H1 (cell line): Measurements from ENCODE around the gene FOSL1. TPM values are rescaled to one million over a fixed set of nuclear protein-coding genes. Genes with fewer than 3 reads are reported as not detected.

Experiments used
- EZH2 ChIP-seq: fragments of 200-600 bp; sonication (generic); IDR thresholded peaks from 2 replicates; pipeline ENCODE4 v1.7.1; 2012; ENCODE audit warnings: low read depth, mild to moderate bottlenecking, moderate library complexity, low read length, inconsistent platforms; ENCODE audit not compliant: severe bottlenecking
- FOSL1 ChIP-seq: IDR thresholded peaks from 2 replicates; pipeline ENCODE4 v1.6.1; 2011; ENCODE audit warnings: mild to moderate bottlenecking, low read depth, low read length, moderate library complexity; ENCODE audit not compliant: insufficient read depth
- HDAC6 ChIP-seq: IDR thresholded peaks from one replicate; pipeline ENCODE4 v1.7.1; 2012; ENCODE audit warnings: low read depth, mild to moderate bottlenecking, inconsistent platforms, low read length, moderate library complexity
- KDM1A ChIP-seq: fragments of 200-600, 300-600 bp; sonication (generic); IDR thresholded peaks from 2 replicates; pipeline ENCODE4 v1.7.1; 2016; ENCODE audit warnings: mild to moderate bottlenecking, low read length, borderline replicate concordance
- KDM5A ChIP-seq: fragments of 200-600 bp; IDR thresholded peaks from 2 replicates; pipeline ENCODE4 v1.7.1; 2012; ENCODE audit warnings: mild to moderate bottlenecking, low read length, inconsistent platforms, mixed read lengths
- polyA plus RNA-seq, 7 experiments: library from polyadenylated mRNA; depleted of rRNA in 3 of 7; stranded (reverse) in 5 of 7; unstranded in 2 of 7; fragments of >200 nt in 5 of 7; fragments of 200-250 nt in 2 of 7; gene quantifications; 1 replicate in 5 of 7; 2 replicates in 1 of 7; 4 replicates in 1 of 7; pipeline versions ENCODE4 v1.2.1 to v1.2.3, GENCODE V29; 2011 to 2013; ENCODE audit warnings: missing spikeins in 2 of 7, mixed read lengths in 2 of 7
- total RNA-seq: library from RNA; stranded (reverse); fragmentation: NEBNext Ultra II Directional; extraction: Animal tissue kit (Norgen Biotek cat#: 25700); gene quantifications from 2 replicates; pipeline ENCODE4 v1.2.1, GENCODE V29; 2021

The FOSL1 gene
- total and polyA plus RNA-seq, 2 of the 8 experiments (the other 6 are each of a cell fraction or from before 2014, with no cell fraction given): 6.3 to 7.2 TPM

GRCh38 chr11:65942531-65942930 lies 42.3 kb upstream of the FOSL1 start (continued):
- TF ChIP-seq KDM5A (no peak), HDAC6 (no peak), EZH2 (no peak), KDM1A (no peak), FOSL1 (no peak)
